T-helper 1 cell treated with Interleukin-12 subunit alpha and Interleukin-12 subunit beta and Interleukin-4 antibody, amounts not matched to agents 30 ng/mL and 1 ng/mL, for 36 hours (primary cell): Measurements from ENCODE around the gene DNAJC17. TPM values are rescaled to one million over a fixed set of nuclear protein-coding genes. Genes with fewer than 3 reads are reported as not detected.

ENCODE experiments used
- intact Hi-C: fragments of 100-400 bp; cut with micrococcal nuclease; formaldehyde crosslinking; loops from one replicate; pipeline ENCODE4 v1.15.1; 2024
- total RNA-seq: library from RNA; stranded (reverse); gene quantifications from 2 replicates; pipeline ENCODE4 v1.2.3, GENCODE V29; 2022

The DNAJC17 gene
- total RNA-seq, 1 donor from 2014 or later = 40.1 TPM

DNA sequence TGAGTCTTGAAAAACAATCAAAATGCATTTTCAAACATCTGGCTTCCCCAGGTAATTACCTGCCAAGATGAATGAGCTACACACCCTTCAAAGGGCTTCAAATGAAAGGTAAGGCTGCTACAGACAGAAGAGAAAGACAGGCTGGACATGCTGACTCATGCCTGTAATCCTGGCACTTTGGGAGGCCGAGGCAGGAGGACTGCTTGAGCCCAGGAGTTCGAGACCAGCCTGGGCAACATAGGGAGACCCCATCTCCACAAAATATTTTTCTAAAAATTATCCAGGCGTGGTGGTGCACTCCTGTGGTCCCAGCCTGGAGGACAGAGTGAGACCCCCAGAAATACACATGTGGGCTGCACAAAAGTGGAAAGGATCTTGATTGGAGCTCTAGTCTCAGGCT is 14.9 kb downstream of the DNAJC17 start:
- intact Hi-C loops = no loop called here

- intact Hi-C loops = no loop called here
Observed at GRCh38 chr15:40790718-40791117, 16.6 kb downstream of the DNAJC17 start.

DNA sequence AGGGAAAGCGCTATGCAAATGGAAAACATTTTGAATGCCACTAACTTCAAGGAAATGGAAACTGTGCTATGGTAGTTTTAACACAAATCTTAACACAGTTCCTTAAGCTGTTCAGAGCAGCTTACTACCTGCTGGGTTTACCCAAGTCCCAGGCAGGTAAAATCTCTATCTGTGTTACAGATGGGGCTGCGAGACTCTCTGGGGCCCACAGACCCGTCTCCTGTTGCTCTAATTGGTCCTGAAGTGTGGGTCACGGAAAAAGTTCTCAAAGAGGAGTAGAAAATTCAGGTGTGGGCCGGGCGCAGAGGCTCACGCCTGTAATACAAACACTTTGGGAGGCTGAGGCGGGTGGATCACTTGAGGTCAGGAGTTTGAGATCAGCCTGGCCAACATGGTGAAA is 17.3 kb downstream of the DNAJC17 start:
- intact Hi-C loops = no loop called here

DNA sequence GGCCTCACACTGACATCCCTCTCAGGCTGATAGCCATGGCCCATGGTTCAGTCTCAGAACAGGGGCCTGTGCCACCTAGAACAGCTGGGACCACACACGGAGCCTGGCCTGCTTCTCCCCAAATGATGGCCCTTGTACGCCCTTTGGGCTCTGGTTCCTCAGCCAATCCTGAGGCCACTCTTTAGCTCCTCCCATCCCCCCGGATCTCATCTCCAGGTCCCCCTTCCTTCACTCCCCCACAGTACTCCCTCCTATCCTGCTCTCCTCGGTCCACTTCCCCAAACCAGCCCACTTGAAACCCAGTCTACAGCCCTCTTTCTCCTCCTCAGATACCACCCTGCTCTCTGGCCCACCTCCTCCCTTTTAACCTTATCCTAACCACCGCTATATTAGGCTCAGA is 18.2 kb downstream of the DNAJC17 start:
- intact Hi-C loops = no loop called here

GRCh38 chr15:40787991-40788390 is 19.3 kb downstream of the DNAJC17 start:
- intact Hi-C loops = loop anchor here (1.0 kb wide), 1 partner anchor 19 kb away; the partner anchor contains the start of genes DNAJC17 and ZFYVE19

DNA sequence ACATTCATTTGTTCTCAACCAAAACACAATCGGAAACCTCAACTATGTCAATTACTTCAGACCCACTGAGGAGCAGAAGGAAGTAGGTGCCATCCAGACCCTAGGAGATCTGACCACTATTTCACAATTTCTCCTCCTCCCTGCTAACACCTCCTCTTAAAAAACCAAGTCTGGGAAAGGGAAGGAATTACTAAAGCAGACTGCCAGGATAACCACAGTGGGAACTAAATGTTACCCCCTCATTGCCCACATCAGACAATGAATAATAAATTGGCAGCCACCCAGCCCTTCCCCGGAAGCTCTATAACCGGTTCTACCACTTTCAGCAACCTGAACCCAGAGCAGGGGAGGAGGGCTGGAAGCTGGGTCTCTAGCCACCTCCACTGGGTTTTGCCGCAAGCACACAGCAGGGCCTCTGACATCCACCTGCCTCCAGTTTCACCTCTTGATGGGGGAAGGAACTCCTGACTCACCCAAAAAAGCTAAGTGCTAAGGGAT is 19.9 kb downstream of the DNAJC17 start:
- intact Hi-C loops = loop anchor here (1.0 kb wide), 1 partner anchor 20 kb away; the partner anchor contains the start of genes DNAJC17 and ZFYVE19

DNA sequence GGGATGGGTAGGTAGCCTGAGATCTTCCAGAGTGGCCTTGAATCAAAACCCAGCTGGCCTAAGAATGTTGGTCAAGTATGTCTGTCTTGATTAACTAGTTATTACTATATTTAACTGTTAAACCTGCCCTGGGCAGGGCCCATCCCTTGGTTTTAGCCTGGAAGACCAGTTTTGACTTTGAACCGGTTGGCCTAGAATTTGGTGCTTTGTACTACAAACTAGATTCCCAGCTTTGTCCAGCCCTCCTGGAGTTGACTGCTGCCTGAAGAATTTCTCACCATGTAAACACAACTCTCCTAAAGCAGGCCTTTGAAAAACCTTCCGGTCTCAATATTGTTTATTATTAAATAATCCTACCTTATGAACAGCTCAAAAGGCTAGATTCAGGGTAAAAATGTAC is 21.5 kb downstream of the DNAJC17 start:
- intact Hi-C loops = no loop called here

DNA sequence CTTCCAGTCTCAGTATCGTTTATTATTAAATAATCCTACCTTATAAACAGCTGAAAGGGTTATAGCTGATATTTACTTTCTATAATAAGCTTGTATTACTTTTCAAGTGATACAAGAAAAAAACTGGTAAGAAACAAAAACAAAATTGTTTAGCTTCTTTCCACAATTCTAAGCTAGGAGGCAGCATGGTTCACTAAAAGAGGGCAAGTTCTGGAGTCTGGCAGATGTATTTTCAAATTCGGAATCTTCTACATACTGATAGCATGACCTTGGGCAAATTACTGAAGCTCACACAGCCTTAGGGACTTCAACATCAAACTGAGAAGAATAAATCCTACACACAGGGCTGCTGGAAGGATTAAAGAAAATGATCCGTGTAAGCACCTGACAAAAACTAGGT is 22.1 kb downstream of the DNAJC17 start:
- intact Hi-C loops = no loop called here

DNA sequence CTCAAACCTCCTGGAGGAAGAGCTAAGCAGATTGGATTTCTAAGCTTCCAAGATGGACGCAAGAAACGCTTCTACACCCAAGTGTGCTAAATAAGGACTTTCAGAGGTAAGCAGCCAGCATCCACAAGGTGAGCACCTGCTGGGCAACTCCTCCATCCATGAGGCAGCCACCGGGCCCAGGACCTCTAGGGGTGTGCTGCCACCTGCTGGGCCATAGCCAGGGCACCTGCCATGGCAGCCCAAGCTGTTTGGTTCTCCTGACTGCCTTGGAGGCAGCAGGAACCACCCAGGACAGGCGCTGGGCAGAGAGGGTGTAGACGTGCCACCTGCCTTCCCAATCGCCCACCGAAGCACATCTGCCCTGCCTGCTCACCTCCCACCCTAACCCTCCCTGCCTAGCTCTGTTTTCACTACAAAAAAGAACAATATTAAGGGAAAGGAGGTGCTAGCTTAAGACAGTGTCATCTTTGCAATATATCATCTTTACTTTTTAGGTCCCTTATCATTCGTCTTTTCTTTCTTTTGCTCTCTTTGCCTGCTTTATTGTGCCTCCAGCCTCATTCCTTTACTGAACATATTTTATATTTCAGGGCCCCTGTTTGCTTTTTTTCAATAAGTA is 24.6 kb downstream of the DNAJC17 start:
- intact Hi-C loops = loop anchor here (1.0 to 2.0 kb wide), 7 partner anchors 28 to 263 kb away; partner anchors contain the start of genes RAD51 and RMDN3

GRCh38 chr15:40776537-40777141 is 30.6 kb downstream of the DNAJC17 start:
- intact Hi-C loops = no loop called here

DNA sequence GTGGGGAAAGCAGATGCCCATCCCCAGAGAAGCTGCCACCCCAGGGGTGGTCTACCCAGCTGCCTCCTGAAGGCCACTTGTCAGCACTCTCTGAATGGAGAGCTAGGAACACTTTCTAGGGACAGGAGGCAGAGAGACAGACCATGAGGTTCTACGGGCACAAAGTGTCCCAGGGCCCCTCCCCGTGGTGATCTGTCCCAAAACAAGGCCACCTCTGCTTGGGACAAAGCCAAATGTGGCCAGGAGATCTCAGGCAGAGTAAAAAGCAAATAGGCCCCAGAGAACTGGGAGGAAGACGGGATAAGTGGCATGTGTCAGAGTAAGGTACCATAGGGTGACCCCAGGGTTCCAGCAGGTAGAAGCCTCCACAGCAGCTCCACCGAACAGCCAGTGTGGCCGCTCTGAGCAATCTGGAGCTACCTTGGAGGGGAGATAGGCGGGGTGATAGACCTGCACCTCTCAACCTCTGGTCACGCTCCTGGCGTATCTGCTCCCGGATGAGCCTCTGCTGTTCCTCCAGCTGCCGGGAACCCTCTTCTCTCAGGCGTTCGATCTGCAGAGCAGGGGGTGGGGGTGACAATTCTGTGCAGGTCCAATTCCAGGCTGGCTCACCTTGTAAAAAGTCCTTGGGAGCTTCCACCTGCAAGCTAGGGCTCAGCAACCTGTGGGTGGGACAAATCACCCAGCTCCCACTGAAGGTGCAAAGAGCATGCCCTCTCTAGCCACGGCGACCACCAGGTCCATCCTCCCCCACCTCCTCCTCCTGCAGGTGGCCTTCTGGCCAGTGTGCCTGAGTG is 31.3 kb downstream of the DNAJC17 start:
- intact Hi-C loops = no loop called here

GRCh38 chr15:40775007-40775406 is 32.3 kb downstream of the DNAJC17 start:
- intact Hi-C loops = no loop called here

DNA sequence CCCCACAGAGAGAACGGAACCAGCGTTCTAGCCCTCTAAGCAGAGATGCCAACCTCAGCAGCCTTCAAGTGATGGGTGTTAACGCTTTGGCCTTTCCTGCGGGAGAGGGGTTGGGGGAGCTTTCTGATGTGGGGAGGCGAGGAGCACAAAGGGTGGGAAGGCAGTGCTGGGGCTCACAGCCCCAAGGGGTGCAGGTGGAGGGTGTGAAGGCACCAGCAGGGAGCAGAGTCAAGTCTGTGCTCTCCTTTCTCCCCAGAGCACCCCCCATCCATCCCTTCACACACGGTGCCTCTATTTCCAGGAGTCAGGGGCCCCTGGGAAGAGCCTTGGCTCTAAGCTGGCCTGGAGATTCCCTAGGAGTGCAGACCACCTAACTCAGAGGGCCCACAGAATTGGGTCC is 33.4 kb downstream of the DNAJC17 start:
- intact Hi-C loops = no loop called here

DNA sequence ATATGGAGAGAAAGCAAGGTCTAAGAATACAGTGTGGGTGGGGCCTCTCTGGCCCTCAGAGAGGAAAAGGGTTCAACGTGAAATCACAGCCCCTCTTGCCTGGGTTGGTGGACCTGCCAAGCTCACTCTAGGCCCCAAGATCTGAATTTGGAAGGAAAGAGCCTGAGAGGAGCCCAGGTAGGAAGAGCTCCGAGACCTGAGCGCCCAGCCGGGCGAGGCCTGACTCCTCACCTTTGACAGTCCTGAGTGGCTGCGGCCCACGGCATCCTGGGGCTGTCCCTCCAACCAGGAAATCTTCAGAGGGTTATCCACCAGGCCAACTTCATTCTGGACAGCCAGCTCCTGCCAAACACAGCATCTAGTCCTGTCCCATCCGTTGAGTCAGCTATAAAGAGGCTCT is 33.8 kb downstream of the DNAJC17 start:
- intact Hi-C loops = no loop called here

GRCh38 chr15:40772014-40772413 is 35.3 kb downstream of the DNAJC17 start:
- intact Hi-C loops = no loop called here

DNA sequence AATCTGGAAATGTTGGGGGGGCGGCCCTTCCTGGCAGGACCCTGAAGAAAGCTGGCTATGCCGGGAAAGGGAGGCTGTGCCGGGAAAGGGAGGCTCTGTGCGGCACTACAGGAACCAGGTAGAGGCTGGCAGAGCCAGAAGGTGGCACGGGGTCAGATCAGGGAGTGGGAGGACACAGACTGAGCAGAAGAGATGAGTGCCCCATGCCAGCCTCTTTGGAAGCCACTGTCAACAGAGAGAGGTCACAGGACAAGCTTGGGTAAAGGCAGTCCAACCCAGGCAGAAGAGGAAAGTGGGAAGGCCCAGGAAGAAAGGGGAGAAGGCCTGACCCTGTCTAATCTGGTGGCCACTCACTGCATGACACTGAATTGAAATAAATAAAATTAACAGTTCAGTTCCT is 36.0 kb downstream of the DNAJC17 start:
- intact Hi-C loops = no loop called here

- intact Hi-C loops = no loop called here
Observed at GRCh38 chr15:40770147-40770721, 37.0 kb downstream of the DNAJC17 start.

DNA sequence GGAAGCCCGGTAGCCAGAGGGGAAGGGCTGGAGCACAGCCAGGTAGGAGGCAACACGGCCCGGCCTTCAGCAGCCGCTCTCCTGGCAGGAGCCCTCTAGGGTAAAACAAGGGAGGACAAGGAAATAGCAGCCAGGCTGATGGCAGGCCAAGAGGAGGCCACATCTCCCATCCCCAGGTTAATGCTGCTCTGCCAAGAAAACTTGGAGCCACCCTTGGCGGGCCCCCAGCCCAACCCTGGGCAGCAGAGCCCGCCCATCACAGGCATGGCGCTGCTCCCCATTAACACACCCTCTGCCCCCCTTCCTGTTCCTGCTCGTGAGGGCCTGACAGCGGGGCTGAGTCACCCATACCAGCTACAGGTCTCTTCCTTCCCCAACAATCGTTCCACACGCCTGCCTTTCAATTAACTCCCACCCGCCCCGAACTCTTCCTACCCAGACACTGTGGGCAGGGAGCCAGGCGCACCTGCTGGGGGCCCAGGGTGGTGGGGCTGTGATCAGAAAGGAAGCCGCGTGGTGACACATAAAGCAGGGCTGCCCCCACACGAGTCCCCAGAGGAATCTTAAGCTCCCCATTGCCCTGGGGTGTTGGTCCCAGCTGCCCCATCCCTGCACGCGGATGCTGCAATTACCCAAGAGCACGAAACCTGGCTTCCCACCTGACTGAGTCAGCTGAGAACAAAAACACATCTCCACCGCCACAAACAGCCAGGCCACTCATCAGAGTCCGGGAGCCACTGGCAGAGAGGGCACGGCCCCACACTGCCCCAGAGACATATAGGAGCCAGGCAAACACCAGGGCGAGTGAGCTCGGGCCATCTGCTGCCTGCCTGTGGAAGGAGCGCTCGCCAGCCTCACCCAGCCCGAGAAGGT is 37.8 kb downstream of the DNAJC17 start, which contains the start of gene C15orf62:
C15orf62 (plus strand) TSS at position 707 of the 873 bp plus-strand sequence. CDS start 516 bp downstream, outside the sequence.
- intact Hi-C loops = no loop called here

DNA sequence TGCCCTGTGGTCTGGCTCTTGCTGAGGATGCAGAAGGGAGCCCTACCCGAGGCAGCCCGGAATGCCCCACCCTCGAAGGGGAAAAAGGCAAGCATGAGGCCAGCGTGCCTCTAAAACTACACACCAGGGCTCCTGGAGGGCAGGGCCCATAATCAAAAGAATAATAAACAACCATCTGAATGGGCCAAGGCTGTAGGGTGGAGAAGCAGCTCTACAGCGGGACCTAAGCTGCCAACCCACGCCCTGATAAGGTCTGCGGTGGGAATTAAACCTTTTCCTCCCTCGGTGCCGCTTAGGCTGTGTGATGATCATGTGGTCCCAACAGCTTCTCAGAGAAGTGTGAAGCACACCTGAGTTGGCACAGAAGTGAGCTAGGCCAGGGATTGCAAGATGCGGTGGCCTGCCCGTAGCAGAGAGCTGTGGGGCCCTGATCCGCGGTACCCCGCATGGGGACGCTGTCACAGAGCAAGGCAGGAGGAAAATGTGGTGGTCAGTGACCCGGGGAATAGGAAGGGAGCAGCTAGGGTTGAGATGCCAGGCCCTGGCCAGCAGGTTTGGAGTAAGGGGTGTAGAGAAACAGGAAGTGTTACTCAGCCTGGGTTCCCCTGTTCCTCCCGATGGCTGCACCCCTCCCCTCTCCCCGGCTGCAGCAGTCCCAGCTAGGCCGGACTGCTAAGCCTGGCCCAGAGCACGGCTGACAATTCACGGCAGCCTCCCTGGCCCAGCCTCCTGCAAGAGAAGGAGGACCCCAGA is 38.6 kb downstream of the DNAJC17 start:
- intact Hi-C loops = no loop called here
